A673 (cell line): ENCODE measurements around the gene CCNL1. TPM values are rescaled to one million over a fixed set of nuclear protein-coding genes. Genes with fewer than 3 reads are reported as not detected.
"Not testable (repeated sequence)": the region's sequence is repeated elsewhere in the genome, so short reads cannot be mapped to it uniquely, and the experiment has no call there.

Experiments
- BruUV-seq: library from RNA; stranded (reverse); fragments of 400-500 nt; replicated peaks from 2 replicates; lab custom pipeline; 2021; lab: Mats Ljungman, UMichigan
- CTCF ChIA-PET: fragments of 300-600 bp; sonication (Branson Sonifier 250); formaldehyde crosslinking; loops from one replicate; lab custom pipeline; 2022; ENCODE audit warnings: antibody characterized with exemption; lab: Charles Lee
- POLR2A ChIA-PET: fragments of 300-600 bp; sonication (Branson Sonifier 250); formaldehyde crosslinking; loops from one replicate; lab custom pipeline; 2022; ENCODE audit warnings: antibody characterized with exemption; ENCODE audit not compliant: low non-redundant PET; lab: Charles Lee
- DNase-seq: peaks from one replicate; pipeline ENCODE4 v3.0.0-alpha.2; 2015; ENCODE audit warnings: low spot score
- H3K27ac ChIP-seq: fragments of 200-600 bp; sonication (generic); 2 replicates; pipeline ENCODE4 v1.5.1; 2016; ENCODE audit warnings: mixed run types, low read depth, mild to moderate bottlenecking, mixed read lengths, antibody characterized with exemption, low read length; ENCODE audit not compliant: poor library complexity, severe bottlenecking
- H3K27me3 ChIP-seq: fragments of 200-600 bp; sonication (generic); replicated peaks from 2 replicates; pipeline ENCODE4 v1.6.1; 2017; ENCODE audit warnings: mixed run types, low read depth, mild to moderate bottlenecking, mixed read lengths, antibody characterized with exemption, low read length; ENCODE audit not compliant: insufficient read depth, poor library complexity
- H3K36me3 ChIP-seq: fragments of 200-600 bp; sonication (generic); 2 replicates; pipeline ENCODE4 v1.6.1; 2016; ENCODE audit warnings: mixed run types, mild to moderate bottlenecking, mixed read lengths, antibody characterized with exemption, low read length; ENCODE audit not compliant: insufficient read depth, poor library complexity, severe bottlenecking
- H3K4me1 ChIP-seq: fragments of 200-600 bp; sonication (generic); 2 replicates; pipeline ENCODE4 v1.6.1; 2017; ENCODE audit warnings: mixed run types, mild to moderate bottlenecking, mixed read lengths, antibody characterized with exemption, low read length; ENCODE audit not compliant: insufficient read depth, poor library complexity, severe bottlenecking
- H3K4me3 ChIP-seq: fragments of 200-600 bp; sonication (generic); 2 replicates; pipeline ENCODE4 v1.5.1; 2016; ENCODE audit warnings: low read depth, mixed run types, mild to moderate bottlenecking, mixed read lengths, low read length; ENCODE audit not compliant: poor library complexity, severe bottlenecking
- H3K9me3 ChIP-seq: fragments of 200-600 bp; sonication (generic); 2 replicates; pipeline ENCODE4 v1.6.1; 2016; ENCODE audit warnings: mixed run types, low read depth, mild to moderate bottlenecking, mixed read lengths, antibody characterized with exemption, low read length; ENCODE audit not compliant: poor library complexity, severe bottlenecking
- CTCF ChIP-seq: fragments of 300-800, 200-600 bp; sonication (generic); conservative IDR thresholded peaks from 2 replicates; pipeline ENCODE4 v1.5.1; 2017; ENCODE audit warnings: low read depth, mild to moderate bottlenecking, antibody characterized with exemption, low read length, moderate library complexity, mixed read lengths
- EZH2 ChIP-seq: fragments of 200-600 bp; sonication (generic); IDR thresholded peaks from 2 replicates; pipeline ENCODE4 v1.6.1; 2017; ENCODE audit warnings: borderline replicate concordance, low read depth, mild to moderate bottlenecking, mixed read lengths, antibody characterized with exemption, low read length; ENCODE audit not compliant: poor library complexity, severe bottlenecking
- intact Hi-C: fragments of 100-400 bp; cut with micrococcal nuclease; formaldehyde crosslinking; loops from one replicate; pipeline ENCODE4 v1.10.0; 2022; ENCODE audit not compliant: unreplicated experiment
- total RNA-seq: library from RNA; stranded (reverse); gene quantifications from 2 replicates; pipeline ENCODE4 v1.2.3, GENCODE V29; 2021

CCNL1 gene
- total RNA-seq, 1 experiment from 2014 or later: 101 TPM

DNA sequence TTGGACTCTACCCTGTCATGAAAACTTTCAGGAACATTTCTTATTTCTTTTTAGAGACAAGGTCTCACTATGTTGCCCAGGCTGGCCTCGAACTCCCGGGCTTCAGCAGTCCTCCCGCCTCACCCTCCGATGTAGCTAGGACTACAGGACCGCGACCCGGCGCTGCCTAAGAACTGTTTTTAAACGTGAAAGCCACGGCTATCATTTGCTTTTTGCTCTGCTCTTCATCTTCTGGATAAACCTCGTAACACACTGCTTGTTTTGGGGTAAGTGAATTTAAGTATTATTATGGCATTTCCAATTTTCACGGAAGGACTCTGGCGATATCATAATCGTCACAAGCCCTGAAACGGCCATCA, 14.3 kb upstream of the CCNL1 start:
- BruUV-seq: TSS peak; percentile 99

GRCh38 chr3:157173343-157173742, 13.4 kb upstream of the CCNL1 start:
- CTCF ChIA-PET, H3K27ac ChIP-seq: not testable (repeated sequence)

More for the DNA sequence above, 14.3 kb upstream of the CCNL1 start:
- peak overlapping the region; percentile 94 for H3K27ac ChIP-seq
- intact Hi-C loops: no loop called here
- ChIA-PET POLR2A (interaction anchor here (2.5 kb wide), 1 partner anchor 14 kb away, joined by 21 read pairs; the partner anchor contains the start of gene CCNL1), CTCF (interaction anchor here (2.1 kb wide), 1 partner anchor 27 kb away, joined by 8 read pairs; no protein-coding TSS in a partner anchor)
- TF ChIP-seq CTCF (no peak), EZH2 (no peak)
- H3K27me3 ChIP-seq: no peaks in the 10 kb centered on the region
- peaks cover 9% of the 10 kb centered on the region for H3K4me1 ChIP-seq
- H3K36me3 ChIP-seq: no peaks in the 10 kb centered on the region
- DNase-seq: no peak
- H3K9me3 ChIP-seq: no peaks in the 10 kb centered on the region
- H3K4me3 ChIP-seq: peak overlapping the region; percentile 61

DNA sequence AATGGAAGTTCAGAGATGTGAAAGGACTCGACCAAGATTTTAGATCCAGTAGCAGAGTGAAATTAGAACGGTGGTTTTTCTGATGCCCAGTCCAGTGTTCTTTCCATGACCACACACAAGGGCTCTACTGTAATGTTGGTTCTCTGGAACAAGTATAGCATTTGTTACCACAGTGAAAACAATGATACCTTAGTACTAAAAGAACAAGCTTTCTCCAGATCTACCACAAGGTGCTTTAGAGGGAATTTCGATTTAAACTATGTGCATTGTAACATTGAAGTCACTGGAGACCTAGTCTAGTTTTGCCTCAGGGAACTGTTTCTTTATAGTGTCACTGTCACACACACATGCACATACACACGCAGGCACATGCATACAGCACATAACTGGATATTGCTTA, 12.8 kb upstream of the CCNL1 start:
- TF ChIP-seq EZH2 (no peak), CTCF (no peak)
- ChIA-PET CTCF (no interaction called here), POLR2A (no interaction called here)
- intact Hi-C loops: no loop called here
- peaks cover 9% of the 10 kb centered on the region for H3K4me1 ChIP-seq
- no peak overlapping the region for H3K27ac ChIP-seq
- no peak for DNase-seq
- no peaks in the 10 kb centered on the region for H3K36me3 ChIP-seq
- BruUV-seq: no TSS peak
- no peak overlapping the region for H3K4me3 ChIP-seq
- no peaks in the 10 kb centered on the region for H3K9me3 ChIP-seq
- no peaks in the 10 kb centered on the region for H3K27me3 ChIP-seq

More at GRCh38 chr3:157173343-157173742, 13.4 kb upstream of the CCNL1 start:
- H3K36me3 ChIP-seq, DNase-seq, H3K27me3 ChIP-seq, H3K4me1 ChIP-seq, H3K4me3 ChIP-seq, BruUV-seq, intact Hi-C loops, H3K9me3 ChIP-seq: not testable (repeated sequence)
- POLR2A ChIA-PET: interaction anchor here (0.6 to 2.5 kb wide), 2 partner anchors 13 to 484 kb away, joined by 3 to 21 read pairs; partner anchors contain the start of gene CCNL1

DNA sequence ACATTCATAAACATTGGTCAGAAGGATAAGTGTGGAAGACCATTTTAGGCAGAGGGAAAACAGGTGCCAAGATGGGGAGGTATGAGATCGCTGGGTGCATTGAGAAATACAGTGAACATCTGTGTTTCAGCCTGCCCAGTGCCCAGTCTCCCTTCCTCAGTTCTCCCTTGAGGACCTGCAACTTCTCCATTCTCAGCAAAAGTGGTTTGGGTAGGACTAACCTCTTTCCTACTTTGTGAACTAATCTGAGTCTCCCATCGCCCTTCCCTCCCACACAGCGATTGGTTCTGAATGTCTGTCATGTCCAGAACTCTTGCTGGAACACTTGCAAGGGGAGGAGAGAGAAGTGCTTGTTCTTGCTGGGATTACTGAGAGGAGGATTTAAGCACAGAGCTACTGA, 10.9 kb upstream of the CCNL1 start:
- no peaks in the 10 kb centered on the region for H3K36me3 ChIP-seq
- H3K4me3 ChIP-seq: no peak overlapping the region
- H3K27me3 ChIP-seq: no peaks in the 10 kb centered on the region
- no peaks in the 10 kb centered on the region for H3K9me3 ChIP-seq
- no peak for DNase-seq
- no peak overlapping the region for H3K27ac ChIP-seq
- ChIA-PET CTCF (no interaction called here), POLR2A (no interaction called here)
- no TSS peak for BruUV-seq
- TF ChIP-seq EZH2 (no peak), CTCF (no peak)
- intact Hi-C loops: no loop called here
- peaks cover 1% of the 10 kb centered on the region for H3K4me1 ChIP-seq
